Epithelial cell of proximal tubule (primary cell): ENCODE data around the gene GK2. TPM values are rescaled to one million over a fixed set of nuclear protein-coding genes. Genes with fewer than 3 reads are reported as not detected.

Experiments used
- DNase-seq: peaks from one replicate; pipeline ENCODE4 v3.0.0-alpha.2; 2011; ENCODE audit warnings: low read depth
- H3K4me3 ChIP-seq: 2 replicates; pipeline ENCODE4 v1.5.1; 2011; ENCODE audit warnings: low read depth, mild to moderate bottlenecking, low read length
- CTCF ChIP-seq: conservative IDR thresholded peaks from 2 replicates; pipeline ENCODE4 v1.5.1; 2012; ENCODE audit warnings: low read depth, mild to moderate bottlenecking, low read length
- total RNA-seq: library from RNA; depleted of rRNA; stranded (reverse); fragments of >200 nt; gene quantifications from 2 replicates; pipeline ENCODE4 v1.2.3, GENCODE V29; 2015

The GK2 gene
- total RNA-seq, 1 donor from 2014 or later, result not detected

DNA sequence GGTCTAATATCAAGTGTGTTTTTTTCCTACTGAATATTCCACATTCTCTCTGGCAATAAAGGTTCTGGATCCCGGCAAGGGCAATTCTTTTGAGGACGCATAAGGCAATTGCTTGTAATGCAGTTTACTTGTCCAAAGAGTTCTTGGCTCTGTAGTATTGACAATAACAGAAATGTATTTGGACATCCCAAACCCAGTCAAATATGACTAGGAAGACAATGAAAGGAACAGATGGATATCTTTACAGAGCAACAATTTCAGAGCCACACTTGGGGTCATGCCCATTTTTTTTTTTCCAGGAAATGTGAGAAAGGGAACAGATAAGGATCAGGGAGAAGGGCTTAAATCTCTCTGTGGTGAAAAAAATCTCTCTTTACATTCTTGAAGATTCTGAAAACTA lies 12.2 kb downstream of the GK2 start:
- no peak overlapping the region for H3K4me3 ChIP-seq
- no peak for TF ChIP-seq CTCF
- no peak for DNase-seq

DNA sequence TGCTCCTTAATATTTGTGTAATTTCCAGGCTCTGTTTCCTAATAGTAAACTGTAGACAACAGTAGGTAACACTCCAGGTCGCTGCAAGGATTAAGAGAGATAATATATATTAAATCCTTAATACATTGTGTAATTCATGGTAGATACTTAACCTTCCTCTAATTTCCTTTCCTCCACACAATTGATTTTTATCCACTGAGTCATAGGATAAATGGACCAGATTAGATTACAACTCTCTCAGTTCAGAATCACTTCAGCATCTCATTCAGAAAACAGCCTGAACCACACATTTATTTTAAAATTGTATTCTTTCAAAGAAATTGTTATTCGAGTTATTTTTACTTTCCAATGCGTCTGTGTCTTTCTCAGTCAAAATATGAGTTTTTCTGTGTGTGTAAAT lies 17.1 kb downstream of the GK2 start:
- H3K4me3 ChIP-seq, result no peak overlapping the region
- no peak for DNase-seq
- no peak for TF ChIP-seq CTCF

DNA sequence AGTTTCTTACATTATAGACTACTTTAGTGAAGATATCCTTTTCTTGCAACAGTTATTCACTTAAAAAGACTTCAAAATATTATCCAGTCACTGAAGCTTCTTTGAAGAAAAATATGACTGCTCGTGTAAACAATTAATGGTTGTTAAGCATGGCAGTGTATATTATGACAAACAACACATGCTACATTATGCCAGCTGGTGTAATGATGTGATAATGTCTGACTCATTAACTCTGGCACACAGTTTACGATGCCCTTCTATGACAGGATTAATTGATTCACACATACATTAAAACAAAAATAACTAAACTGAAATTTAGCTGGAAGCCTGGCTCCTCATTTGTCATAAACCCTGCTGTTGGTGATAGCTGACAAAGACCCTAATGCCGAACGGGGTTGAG lies 22.4 kb downstream of the GK2 start:
- H3K4me3 ChIP-seq, result no peak overlapping the region
- TF ChIP-seq CTCF, result no peak
- no peak for DNase-seq

DNA sequence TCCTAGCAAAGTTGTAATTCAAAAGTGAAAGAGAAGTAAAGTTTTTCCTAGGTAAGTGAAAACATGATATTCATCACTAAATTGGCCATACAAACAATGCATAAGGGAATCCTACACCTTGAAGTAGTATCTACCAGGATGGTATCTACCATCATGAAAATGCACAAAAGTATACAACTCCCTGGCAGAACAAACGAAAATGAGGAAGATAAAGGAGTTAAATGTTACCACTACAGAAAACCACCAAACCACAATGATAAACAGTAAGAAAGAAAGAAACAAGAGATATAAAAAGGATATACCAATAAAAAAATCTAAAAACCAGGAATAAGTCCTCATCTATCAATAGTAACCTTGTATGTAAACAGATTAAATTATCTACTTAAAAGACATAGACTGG lies 26.9 kb downstream of the GK2 start:
- no peak for TF ChIP-seq CTCF
- DNase-seq, result no peak
- no peak overlapping the region for H3K4me3 ChIP-seq

- no peak overlapping the region for H3K4me3 ChIP-seq
- no peak for TF ChIP-seq CTCF
- DNase-seq, result no peak
Observed at GRCh38 chr4:79370026-79370425, 38.0 kb downstream of the GK2 start.

GRCh38 chr4:79367096-79367495 lies 40.9 kb downstream of the GK2 start:
- TF ChIP-seq CTCF, result no peak
- H3K4me3 ChIP-seq, result no peak overlapping the region
- no peak for DNase-seq

DNA sequence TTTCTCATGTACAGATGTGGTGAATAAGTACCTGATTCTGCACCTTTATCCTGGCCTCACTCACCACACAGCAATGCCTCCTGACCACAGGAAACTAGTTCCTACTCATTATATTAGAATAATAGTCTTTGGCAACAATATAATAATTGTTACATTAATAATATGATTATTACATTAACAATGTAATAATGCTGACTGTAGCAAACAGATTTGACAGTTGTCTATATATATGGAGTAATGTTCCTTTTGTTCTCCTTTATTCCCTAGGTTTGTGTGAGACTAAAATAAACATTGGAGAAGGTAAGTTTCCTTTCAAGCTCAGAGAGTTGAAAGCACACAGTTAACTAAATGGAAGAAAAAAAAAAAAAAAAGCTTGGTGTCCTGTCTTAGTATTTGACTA lies 41.6 kb downstream of the GK2 start:
- TF ChIP-seq CTCF, result no peak
- no peak overlapping the region for H3K4me3 ChIP-seq
- no peak for DNase-seq
